GM19468 (cell line): ENCODE data around the gene TMPRSS7.
A peak's percentile ranks its signal among the peaks of the same experiment; 100 is the strongest.
"Not testable (repeated sequence)": the region's sequence is repeated elsewhere in the genome, so short reads cannot be mapped to it uniquely, and the experiment has no call there.

ENCODE experiments used
- ATAC-seq: cut with Tn5 transposase; IDR thresholded peaks from one replicate; pipeline ENCODE4 v1.9.1; 2021; ENCODE audit warnings: mild to moderate bottlenecking, moderate library complexity, moderate number of reproducible peaks; ENCODE audit not compliant: unreplicated experiment; ENCODE audit errors: extremely low read depth

TMPRSS7 gene

GRCh38 chr3:112056451-112056929, 22.0 kb downstream of the TMPRSS7 start:
- no peak for ATAC-seq

GRCh38 chr3:112059497-112059896, 25.0 kb downstream of the TMPRSS7 start:
- ATAC-seq: no peak

GRCh38 chr3:112061152-112061551, 26.6 kb downstream of the TMPRSS7 start:
- ATAC-seq: no peak

- ATAC-seq: not testable (repeated sequence)
Observed at GRCh38 chr3:112072387-112073060, 38.0 kb downstream of the TMPRSS7 start.

- ATAC-seq: no peak
Observed at GRCh38 chr3:112074006-112074405, 39.5 kb downstream of the TMPRSS7 start.

GRCh38 chr3:112074616-112075497, 40.3 kb downstream of the TMPRSS7 start:
- ATAC-seq: peak; percentile 32

GRCh38 chr3:112078125-112079083, 43.9 kb downstream of the TMPRSS7 start:
- no peak for ATAC-seq

- no peak for ATAC-seq
Observed at GRCh38 chr3:112083239-112083638, 48.7 kb downstream of the TMPRSS7 start.

GRCh38 chr3:112084980-112085705, 50.6 kb downstream of the TMPRSS7 start:
- no peak for ATAC-seq

GRCh38 chr3:112085735-112086075, 51.2 kb downstream of the TMPRSS7 start:
- no peak for ATAC-seq

- ATAC-seq: no peak
Observed at GRCh38 chr3:112086076-112086854, 51.7 kb downstream of the TMPRSS7 start, which contains the start of gene C3orf52. Gene C3orf52, plus strand, starts transcription at chr3:112086389. Its CDS starts 19 bp downstream, at chr3:112086408.

GRCh38 chr3:112086875-112087524, 52.5 kb downstream of the TMPRSS7 start:
- no peak for ATAC-seq

- no peak for ATAC-seq
Observed at GRCh38 chr3:112087746-112088145, 53.2 kb downstream of the TMPRSS7 start.

- ATAC-seq: no peak
Observed at GRCh38 chr3:112088944-112089343, 54.4 kb downstream of the TMPRSS7 start.

- ATAC-seq: no peak
Observed at GRCh38 chr3:112089956-112090886, 55.7 kb downstream of the TMPRSS7 start.

- no peak for ATAC-seq
Observed at GRCh38 chr3:112090887-112091586, 56.5 kb downstream of the TMPRSS7 start.
